Upper lobe of left lung (tissue), 6 donors: ENCODE measurements around the gene CDH15. TPM values are rescaled to one million over a fixed set of nuclear protein-coding genes. Genes with fewer than 3 reads are reported as not detected.

Source experiments
- ATAC-seq, 2 donors: fragments of 200-7000 bp; cut with Tn5 transposase; one replicate each; pipeline ENCODE4 v1.9.1; 2022; ENCODE audit warnings: mild to moderate bottlenecking in 2 of 2, moderate library complexity in 2 of 2; ENCODE audit not compliant: low FRiP score in 2 of 2
- DNase-seq, 2 donors: peaks; one replicate each; pipeline ENCODE4 v3.0.0-alpha.2; 2019 to 2020
- H3K27ac ChIP-seq, 4 donors: fragments of 200-600 bp; sonication (generic); one replicate each; pipeline ENCODE4 v1.5.1; 2016 to 2019
- H3K27me3 ChIP-seq, 4 donors: fragments of 200-600 bp; sonication (generic); one replicate each; pipeline ENCODE4 v1.5.1; 2017 to 2019
- H3K36me3 ChIP-seq, 4 donors: fragments of 200-600 bp; sonication (generic); one replicate each; pipeline ENCODE4 v1.5.1; 2016 to 2019
- H3K4me1 ChIP-seq, 4 donors: fragments of 200-600 bp; sonication (generic); one replicate each; pipeline ENCODE4 v1.5.1; 2018 to 2019
- H3K4me3 ChIP-seq, 4 donors: fragments of 200-600 bp; sonication (generic); one replicate each; pipeline ENCODE4 v1.5.1; 2017 to 2019; ENCODE audit warnings: mild to moderate bottlenecking in 2 of 4, moderate library complexity in 1 of 4
- H3K9me3 ChIP-seq, 4 donors: fragments of 200-600 bp; sonication (generic); one replicate each; pipeline ENCODE4 v1.5.1; 2018 to 2019
- CTCF ChIP-seq, 6 experiments: fragments of 450-650 bp in 4 of 6; fragments of 200-600 bp in 2 of 6; sonication (generic) in 2 of 6; IDR thresholded peaks; one replicate each; pipeline ENCODE4 v1.5.1; 2016 to 2019; ENCODE audit warnings: antibody characterized with exemption in 6 of 6
- EP300 ChIP-seq, 4 donors: sonication (generic); formaldehyde crosslinking; IDR thresholded peaks; one replicate each; pipeline ENCODE4 v1.5.1; 2017; ENCODE audit warnings: antibody characterized with exemption in 4 of 4, control low read depth in 2 of 4
- POLR2A ChIP-seq, 4 donors: fragments of 450-650 bp; IDR thresholded peaks; one replicate each; pipeline ENCODE4 v1.5.1; 2016 to 2017; ENCODE audit warnings: antibody characterized with exemption in 4 of 4, mild to moderate bottlenecking in 2 of 4
- POLR2AphosphoS5 ChIP-seq, 2 donors: sonication (generic); formaldehyde crosslinking; IDR thresholded peaks; one replicate each; pipeline ENCODE4 v1.5.1; 2017; ENCODE audit warnings: antibody characterized with exemption in 2 of 2
- WGBS, 2 donors: methylation state at CpG; one replicate each; pipeline ENCODE4 v1.1.5; 2017 to 2018; 5-methylcytosine and 5-hydroxymethylcytosine counted together
- total RNA-seq, 6 donors: library from RNA; depleted of rRNA in 4 of 6; stranded (reverse); fragments of >200 nt in 4 of 6; gene quantifications; one replicate each; pipeline versions ENCODE4 v1.1.0 to v1.2.1, GENCODE V29; 2016 to 2021
- donor health status: DM: no; HTN: no; CAD: no; lungs with moderate emphysema.
- donor health status: DM: no; HTN: yes; CAD: no; lungs with severe emphysema.

The CDH15 gene
- total RNA-seq, 6 donors from 2014 or later, result 0.39 to 4.2 (median 1.2) TPM

- Histone ChIP-seq H3K27ac (peak overlapping the region in 1 of 4 donors; percentile 4), H3K36me3 (no peaks in the 10 kb centered on the region), H3K4me1 (peaks cover 13 to 22% (median 16%) of the 10 kb centered on the region in 4 donors), H3K4me3 (no peak overlapping the region), H3K27me3 (peaks cover 0 to 6% (median 0%) of the 10 kb centered on the region in 4 donors), H3K9me3 (no peaks in the 10 kb centered on the region)
- ATAC-seq, result no peak
- 41 to 69% methylated on average over 6 to 14 of the region's 14 CpGs for WGBS, 2 donors
- DNase-seq, result peak in 1 of 2 donors; percentile 62
- no peak for TF ChIP-seq POLR2AphosphoS5 (IDR thresholded peaks at IDR 0.05)
- no peak for TF ChIP-seq CTCF (IDR thresholded peaks at IDR 0.05)
- no peak for TF ChIP-seq EP300 (IDR thresholded peaks at IDR 0.05)
- TF ChIP-seq POLR2A (IDR thresholded peaks at IDR 0.05), result no peak
These were observed 3.3 kb downstream of the CDH15 start for GRCh38 chr16:89174877-89175276.

GRCh38 chr16:89175280-89176146 is 4.0 kb downstream of the CDH15 start:
- WGBS, 2 donors, result 59% methylated on average over 19 of the region's 20 CpGs; no CpG with 5 or more reads in 1 of the 2 donors
- peaks cover 10 to 16% (median 13%) of the 10 kb centered on the region in 4 donors for H3K4me1 ChIP-seq
- DNase-seq, result peak in 1 of 2 donors; percentile 64
- no peak overlapping the region for H3K27ac ChIP-seq
- H3K27me3 ChIP-seq, result peaks cover 0 to 4% (median 0%) of the 10 kb centered on the region in 4 donors
- no peak overlapping the region for H3K4me3 ChIP-seq
- H3K9me3 ChIP-seq, result no peaks in the 10 kb centered on the region
- no peaks in the 10 kb centered on the region for H3K36me3 ChIP-seq
- ATAC-seq, result no peak
- TF ChIP-seq EP300 (IDR thresholded peaks at IDR 0.05) (no peak), CTCF (IDR thresholded peaks at IDR 0.05) (no peak), POLR2AphosphoS5 (IDR thresholded peaks at IDR 0.05) (no peak), POLR2A (IDR thresholded peaks at IDR 0.05) (no peak)

- Histone ChIP-seq H3K36me3 (no peaks in the 10 kb centered on the region), H3K27ac (no peak overlapping the region), H3K4me1 (peaks cover 4 to 9% (median 7%) of the 10 kb centered on the region in 4 donors), H3K27me3 (no peaks in the 10 kb centered on the region), H3K4me3 (no peak overlapping the region), H3K9me3 (no peaks in the 10 kb centered on the region)
- DNase-seq, result peak in 1 of 2 donors; percentile 74
- no peak for TF ChIP-seq POLR2A (IDR thresholded peaks at IDR 0.05)
- no peak for TF ChIP-seq EP300 (IDR thresholded peaks at IDR 0.05)
- TF ChIP-seq POLR2AphosphoS5 (IDR thresholded peaks at IDR 0.05), result no peak
- TF ChIP-seq CTCF (IDR thresholded peaks at IDR 0.05), result no peak
- 82 to 86% methylated on average over 4 to 27 of the region's 27 CpGs for WGBS, 2 donors
- ATAC-seq, result no peak
These were observed 4.7 kb downstream of the CDH15 start for GRCh38 chr16:89176147-89176690.

- DNase-seq (peak in 1 of 2 donors; percentile 62), ATAC-seq (no peak)
- Histone ChIP-seq H3K27me3 (no peaks in the 10 kb centered on the region), H3K9me3 (no peaks in the 10 kb centered on the region), H3K4me1 (peaks cover 2 to 4% (median 3%) of the 10 kb centered on the region in 4 donors), H3K4me3 (no peak overlapping the region), H3K27ac (no peak overlapping the region), H3K36me3 (no peaks in the 10 kb centered on the region)
- WGBS, 2 donors, result 78 to 83% methylated on average over 3 to 9 of the region's 9 CpGs
- TF ChIP-seq POLR2AphosphoS5 (IDR thresholded peaks at IDR 0.05) (no peak), EP300 (IDR thresholded peaks at IDR 0.05) (no peak), CTCF (IDR thresholded peaks at IDR 0.05) (no peak), POLR2A (IDR thresholded peaks at IDR 0.05) (no peak)
These were observed 5.2 kb downstream of the CDH15 start for GRCh38 chr16:89176717-89177116.
